GM06990 (cell line): ENCODE measurements around the gene SNX3.

Experiments
- DNase-seq: peaks from one replicate; pipeline ENCODE4 v3.0.0-alpha.2; 2011; ENCODE audit not compliant: insufficient read length; ENCODE audit errors: extremely low read depth
- H3K27me3 ChIP-seq: replicated peaks from 2 replicates; pipeline ENCODE4 v1.6.0; 2011; ENCODE audit warnings: low read length; ENCODE audit not compliant: control insufficient read depth, insufficient read depth
- H3K36me3 ChIP-seq: 2 replicates; pipeline ENCODE4 v1.5.1; 2011; ENCODE audit warnings: low read length; ENCODE audit not compliant: control insufficient read depth, insufficient read depth
- H3K4me3 ChIP-seq: replicated peaks from 2 replicates; pipeline ENCODE4 v1.5.1; 2011; ENCODE audit warnings: low read depth, mild to moderate bottlenecking, control low read depth, low read length
- CTCF ChIP-seq: IDR thresholded peaks from 2 replicates; pipeline ENCODE4 v1.5.1; 2011; ENCODE audit warnings: low read length, control low read depth, mild to moderate bottlenecking, inconsistent platforms; ENCODE audit not compliant: insufficient read depth, poor library complexity, severe bottlenecking

Gene SNX3

GRCh38 chr6:108228416-108228815, 32.4 kb downstream of the SNX3 start:
- H3K36me3 ChIP-seq, result no peaks in the 10 kb centered on the region
- DNase-seq, result no peak
- TF ChIP-seq CTCF, result no peak
- no peak overlapping the region for H3K4me3 ChIP-seq
- H3K27me3 ChIP-seq, result no peaks in the 10 kb centered on the region

GRCh38 chr6:108227290-108227689, 33.5 kb downstream of the SNX3 start:
- H3K27me3 ChIP-seq, result no peaks in the 10 kb centered on the region
- no peak overlapping the region for H3K4me3 ChIP-seq
- no peaks in the 10 kb centered on the region for H3K36me3 ChIP-seq
- no peak for TF ChIP-seq CTCF
- DNase-seq, result no peak

GRCh38 chr6:108222504-108222903, 38.3 kb downstream of the SNX3 start:
- H3K27me3 ChIP-seq, result no peaks in the 10 kb centered on the region
- DNase-seq, result no peak
- no peaks in the 10 kb centered on the region; the same call in 1 of the 2 replicates for H3K36me3 ChIP-seq
- no peak overlapping the region for H3K4me3 ChIP-seq
- TF ChIP-seq CTCF, result no peak

- no peaks in the 10 kb centered on the region; the same call in 1 of the 2 replicates for H3K36me3 ChIP-seq
- DNase-seq, result no peak
- no peak for TF ChIP-seq CTCF
- no peak overlapping the region for H3K4me3 ChIP-seq
- H3K27me3 ChIP-seq, result no peaks in the 10 kb centered on the region
Measured at GRCh38 chr6:108222064-108222463, 38.8 kb downstream of the SNX3 start.

GRCh38 chr6:108211671-108212070, 49.2 kb downstream of the SNX3 start:
- Histone ChIP-seq H3K27me3 (no peaks in the 10 kb centered on the region), H3K36me3 (peaks cover 3% of the 10 kb centered on the region; the same call in 1 of the 2 replicates), H3K4me3 (no peak overlapping the region)
- TF ChIP-seq CTCF, result no peak
- no peak for DNase-seq

GRCh38 chr6:108210556-108210955, 50.3 kb downstream of the SNX3 start:
- H3K27me3 ChIP-seq, result no peaks in the 10 kb centered on the region
- no peak overlapping the region for H3K4me3 ChIP-seq
- peaks cover 3% of the 10 kb centered on the region; the same call in 1 of the 2 replicates for H3K36me3 ChIP-seq
- no peak for TF ChIP-seq CTCF
- DNase-seq, result no peak
